GM19372 (cell line): ENCODE data around the gene SRPK3.
"Not testable (repeated sequence)": the region's sequence is repeated elsewhere in the genome, so short reads cannot be mapped to it uniquely, and the experiment has no call there.

Experiments
- ATAC-seq: cut with Tn5 transposase; IDR thresholded peaks from one replicate; pipeline ENCODE4 v1.9.1; 2021; ENCODE audit warnings: mild to moderate bottlenecking, low read depth, moderate library complexity; ENCODE audit not compliant: unreplicated experiment

SRPK3 gene

DNA sequence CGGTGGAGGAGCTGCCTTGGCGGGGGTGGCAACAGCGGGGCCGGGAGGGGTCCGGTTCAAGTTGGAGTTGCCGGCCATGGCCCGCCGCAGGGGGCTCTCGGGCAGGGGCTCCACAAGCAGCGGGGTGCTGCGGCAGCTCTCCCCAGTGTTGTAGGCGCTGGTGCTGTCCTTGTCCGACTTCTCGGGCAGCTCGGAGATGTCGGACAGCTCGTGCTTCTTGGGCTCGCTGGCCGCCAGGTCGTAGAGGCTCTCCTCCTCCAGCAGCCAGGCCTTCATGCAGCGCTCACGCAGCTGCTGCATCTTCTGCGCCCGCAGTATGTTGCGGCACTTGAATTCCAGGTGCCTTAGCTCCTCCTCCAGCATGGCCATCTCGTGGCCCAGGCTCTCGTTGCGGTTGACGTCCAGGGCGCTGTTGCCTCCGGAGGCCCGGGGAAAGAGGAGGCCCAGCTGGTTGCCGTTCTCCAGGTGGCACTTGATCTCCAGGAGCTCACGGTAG, 23.3 kb downstream of the SRPK3 start:
- ATAC-seq = no peak

DNA sequence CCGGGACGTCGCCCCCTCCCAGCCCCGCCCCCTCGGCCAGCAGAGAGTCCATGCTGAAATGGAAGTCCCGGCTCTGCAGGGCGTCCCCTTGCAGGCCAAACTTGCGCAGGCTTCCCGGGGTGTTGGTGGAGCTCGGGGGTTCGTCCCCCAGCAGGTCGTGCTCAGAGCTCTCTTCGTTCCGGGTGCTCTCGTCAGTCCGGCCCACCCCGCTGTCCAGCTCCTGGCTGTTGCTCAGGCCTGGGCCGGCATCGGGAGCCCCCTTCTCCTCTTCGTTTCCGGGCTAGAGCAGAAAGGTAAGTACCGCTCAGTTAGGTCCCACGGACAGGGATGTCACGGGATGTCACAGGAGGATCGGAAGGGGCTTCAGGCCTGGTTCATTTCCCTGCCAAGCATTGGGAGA, 23.8 kb downstream of the SRPK3 start:
- ATAC-seq = no peak

GRCh38 chrX:153805436-153805835, 24.6 kb downstream of the SRPK3 start:
- no peak for ATAC-seq

- ATAC-seq = no peak
Measured at GRCh38 chrX:153806999-153807575, 26.2 kb downstream of the SRPK3 start.

GRCh38 chrX:153807976-153808375, 27.1 kb downstream of the SRPK3 start:
- ATAC-seq = no peak

GRCh38 chrX:153812220-153812619, 31.4 kb downstream of the SRPK3 start:
- no peak for ATAC-seq

DNA sequence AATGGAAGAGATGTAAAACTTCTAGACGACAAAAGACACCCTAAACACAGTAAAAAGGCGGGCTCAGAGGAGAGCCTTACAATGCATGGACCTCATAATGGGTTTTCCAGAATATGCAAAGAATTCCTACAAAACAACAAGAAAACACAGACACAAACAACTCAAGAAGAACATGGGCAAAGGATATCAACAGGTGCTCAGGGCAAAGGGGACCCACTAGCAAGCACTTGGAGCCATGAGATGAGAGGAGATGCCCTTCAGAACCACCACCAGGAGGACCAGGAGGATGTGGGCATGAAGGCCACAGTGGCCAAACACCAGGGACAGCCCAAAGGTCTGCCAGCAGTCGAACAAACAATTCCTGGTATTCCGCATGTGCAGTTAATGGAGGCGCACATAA, 32.3 kb downstream of the SRPK3 start:
- no peak for ATAC-seq

DNA sequence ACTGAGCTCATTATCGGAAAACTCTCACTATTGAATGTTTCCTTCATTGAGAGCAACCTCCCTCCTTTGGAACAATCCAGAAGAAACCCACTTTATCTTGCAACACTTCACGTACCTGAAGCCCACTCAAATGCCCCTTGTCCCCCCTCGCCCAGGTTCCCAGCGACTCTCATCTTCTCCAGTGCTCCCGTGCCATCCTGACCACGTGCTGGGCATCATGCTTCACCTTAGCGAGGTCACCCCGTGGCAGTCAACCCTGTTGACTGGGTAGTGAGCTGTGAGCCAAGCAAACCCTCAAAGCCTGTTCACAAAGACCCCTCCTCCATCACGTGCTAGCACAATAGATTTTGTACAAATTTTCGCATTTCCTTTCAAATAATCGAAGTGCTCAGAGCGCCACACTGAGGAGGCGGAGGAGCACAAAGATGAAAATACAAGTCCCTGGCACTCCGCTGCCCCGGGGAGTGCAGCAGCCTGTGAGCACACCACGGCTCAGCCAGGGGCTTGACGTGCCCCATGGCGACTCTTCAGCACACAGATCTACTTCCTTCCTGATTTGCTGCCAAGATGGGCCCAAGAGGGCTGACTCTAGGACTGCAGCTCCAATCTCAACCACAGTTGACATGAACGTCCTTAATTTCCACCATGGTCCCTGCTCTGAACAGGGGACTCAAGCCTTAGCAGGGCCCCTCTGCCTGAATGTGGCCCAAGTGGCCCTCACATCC, 33.9 kb downstream of the SRPK3 start:
- ATAC-seq = no peak

DNA sequence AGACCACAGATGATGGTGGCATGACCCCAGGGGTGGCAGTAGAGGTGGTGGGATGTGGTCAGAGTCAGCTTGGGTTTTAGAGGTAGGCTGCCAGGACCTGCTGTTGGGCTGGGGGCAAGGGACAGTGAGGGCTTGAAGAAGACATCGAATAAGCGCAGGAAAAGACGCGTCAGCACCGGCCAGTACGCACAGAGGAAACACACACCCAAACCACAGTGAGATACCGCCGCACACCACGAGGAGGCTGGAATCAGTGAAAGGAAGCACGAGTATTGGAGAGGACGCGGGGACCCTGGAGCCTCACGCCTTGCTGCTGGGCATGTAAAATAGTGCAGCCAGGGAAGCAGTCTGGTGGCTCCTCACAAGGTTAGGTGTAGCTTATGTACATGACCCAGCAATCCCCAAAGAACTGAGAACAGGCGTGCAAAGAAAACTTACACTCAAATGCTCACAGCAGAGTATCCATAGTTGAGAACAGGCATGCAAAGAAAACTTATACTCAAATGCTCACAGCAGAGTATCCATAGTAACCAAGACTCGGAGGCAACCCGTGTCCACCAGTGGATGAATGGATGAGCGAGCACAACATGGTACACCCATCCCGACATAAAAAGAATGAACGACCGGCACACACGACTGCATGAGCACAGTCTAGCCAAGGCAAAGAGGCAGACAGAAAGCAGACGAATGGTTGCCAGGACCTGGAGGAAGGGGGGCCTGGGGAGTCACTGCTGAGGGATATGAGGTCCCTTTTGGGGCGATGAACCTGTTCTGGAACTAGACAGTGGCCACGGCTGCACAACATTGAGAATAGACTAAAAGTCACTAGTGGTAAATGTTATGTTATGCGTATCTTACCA, 36.2 kb downstream of the SRPK3 start:
- no peak for ATAC-seq

DNA sequence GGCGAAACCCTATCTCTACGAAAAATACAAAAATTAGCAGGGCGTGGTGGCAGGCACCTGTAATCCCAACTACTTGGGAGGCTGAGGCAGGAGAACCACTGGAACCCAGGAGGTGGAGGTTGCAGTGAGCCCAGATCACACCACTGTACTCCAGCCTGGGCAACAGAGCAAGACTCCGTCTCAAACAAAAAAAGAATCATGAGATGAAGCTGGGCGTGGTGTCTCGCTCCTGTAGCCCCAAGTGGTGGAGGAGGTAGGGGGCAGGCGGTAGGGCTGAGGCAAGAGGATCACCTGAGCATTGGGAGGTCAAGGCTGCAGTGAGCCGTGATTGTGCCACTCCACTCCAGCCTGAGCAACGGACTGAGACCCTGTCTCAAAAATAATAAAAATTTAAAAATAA, 37.2 kb downstream of the SRPK3 start:
- not testable (repeated sequence) for ATAC-seq

GRCh38 chrX:153818571-153819383, 37.9 kb downstream of the SRPK3 start:
- no peak for ATAC-seq

GRCh38 chrX:153819384-153820040, 38.7 kb downstream of the SRPK3 start:
- ATAC-seq = no peak

GRCh38 chrX:153820601-153821000, 39.8 kb downstream of the SRPK3 start:
- ATAC-seq = no peak

DNA sequence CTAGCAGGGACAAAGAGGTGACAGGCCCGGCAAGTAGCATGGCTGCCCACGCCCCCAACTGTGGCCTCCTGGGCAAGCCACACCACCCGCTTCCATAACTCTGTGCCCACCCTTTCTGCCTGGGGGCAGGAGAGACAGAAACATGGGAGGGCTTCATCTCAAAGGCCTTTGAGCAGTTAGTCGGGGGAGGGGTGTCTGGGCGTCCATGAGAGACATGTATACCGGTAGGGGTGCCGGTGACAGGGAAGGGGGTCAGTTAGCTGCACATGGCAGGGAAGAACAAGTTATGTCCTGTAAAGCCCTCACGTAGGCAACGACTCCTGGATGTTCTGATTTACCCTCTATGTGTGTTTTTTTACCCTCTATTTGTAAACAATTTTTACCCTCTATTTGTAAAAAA, 40.2 kb downstream of the SRPK3 start:
- ATAC-seq = no peak

DNA sequence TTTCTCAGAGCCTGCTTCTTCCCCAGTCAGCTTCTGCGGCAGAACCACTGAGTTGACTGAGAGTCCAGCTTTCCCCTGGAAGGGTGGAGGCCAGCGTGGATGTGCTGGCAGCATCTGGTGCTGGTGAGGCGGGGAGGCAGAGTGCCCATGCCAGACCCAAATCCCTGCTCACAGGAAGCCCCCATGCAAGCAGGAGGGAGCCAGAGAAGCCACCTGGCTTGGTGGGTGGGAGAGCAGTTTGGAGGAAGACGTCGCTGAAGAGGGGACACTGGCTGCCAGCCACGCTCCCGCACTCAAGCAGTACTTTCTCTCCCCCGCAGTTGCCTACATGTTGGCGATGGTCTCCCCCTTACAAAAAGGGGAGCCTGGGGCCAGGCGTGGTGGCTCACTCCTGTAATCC, 43.5 kb downstream of the SRPK3 start:
- no peak for ATAC-seq

DNA sequence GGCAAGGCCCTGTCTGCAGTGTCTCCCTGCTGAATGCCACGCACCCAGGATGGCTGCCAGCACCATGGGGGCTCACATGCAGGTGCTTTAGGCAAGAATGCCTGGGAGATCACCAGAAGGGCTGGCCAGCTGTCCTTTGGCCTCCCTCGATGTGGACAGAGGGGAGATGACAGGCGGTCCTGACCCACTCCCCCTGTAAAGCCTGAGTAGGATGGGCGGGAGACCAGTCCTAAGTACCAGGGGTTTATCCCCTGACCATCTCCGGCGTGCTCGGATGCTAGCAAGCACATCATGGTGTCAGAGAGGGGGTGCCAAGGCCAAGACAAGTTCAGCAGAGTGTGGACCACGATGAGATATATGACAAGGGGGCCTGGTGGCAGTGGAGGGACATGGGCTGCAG, 44.2 kb downstream of the SRPK3 start:
- ATAC-seq = no peak

GRCh38 chrX:153827016-153827415, 46.2 kb downstream of the SRPK3 start:
- no peak for ATAC-seq

- no peak for ATAC-seq
Measured at GRCh38 chrX:153827903-153828302, 47.1 kb downstream of the SRPK3 start.

- ATAC-seq = no peak
Measured at GRCh38 chrX:153828308-153828707, 47.5 kb downstream of the SRPK3 start.
